Measurements from ENCODE around the gene CYP26B1.

DNA sequence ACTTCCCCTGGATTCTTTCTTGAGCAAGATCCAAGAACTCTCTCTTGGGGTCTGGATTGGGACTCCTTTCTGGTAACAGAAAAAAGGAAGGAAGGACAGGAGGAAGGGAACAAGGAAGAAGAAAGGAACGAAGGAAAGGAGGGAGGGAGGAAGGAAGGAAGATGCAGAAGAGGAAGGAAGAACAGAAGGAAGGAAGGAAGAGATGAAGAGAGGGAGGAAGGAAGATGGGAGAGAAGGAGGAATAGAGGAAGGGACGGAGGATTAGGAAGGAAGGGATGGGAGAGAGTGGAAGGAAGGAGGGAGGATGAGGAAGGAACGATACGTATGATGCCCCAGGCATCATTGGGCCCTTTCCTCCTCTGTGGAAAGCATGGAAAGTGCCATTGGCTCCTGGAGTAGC lies 58.6 kb downstream of the CYP26B1 start:
- TF ChIP-seq, protein P1, sequence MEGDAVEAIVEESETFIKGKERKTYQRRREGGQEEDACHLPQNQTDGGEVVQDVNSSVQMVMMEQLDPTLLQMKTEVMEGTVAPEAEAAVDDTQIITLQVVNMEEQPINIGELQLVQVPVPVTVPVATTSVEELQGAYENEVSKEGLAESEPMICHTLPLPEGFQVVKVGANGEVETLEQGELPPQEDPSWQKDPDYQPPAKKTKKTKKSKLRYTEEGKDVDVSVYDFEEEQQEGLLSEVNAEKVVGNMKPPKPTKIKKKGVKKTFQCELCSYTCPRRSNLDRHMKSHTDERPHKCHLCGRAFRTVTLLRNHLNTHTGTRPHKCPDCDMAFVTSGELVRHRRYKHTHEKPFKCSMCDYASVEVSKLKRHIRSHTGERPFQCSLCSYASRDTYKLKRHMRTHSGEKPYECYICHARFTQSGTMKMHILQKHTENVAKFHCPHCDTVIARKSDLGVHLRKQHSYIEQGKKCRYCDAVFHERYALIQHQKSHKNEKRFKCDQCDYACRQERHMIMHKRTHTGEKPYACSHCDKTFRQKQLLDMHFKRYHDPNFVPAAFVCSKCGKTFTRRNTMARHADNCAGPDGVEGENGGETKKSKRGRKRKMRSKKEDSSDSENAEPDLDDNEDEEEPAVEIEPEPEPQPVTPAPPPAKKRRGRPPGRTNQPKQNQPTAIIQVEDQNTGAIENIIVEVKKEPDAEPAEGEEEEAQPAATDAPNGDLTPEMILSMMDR (IDR thresholded peaks at IDR 0.05) = no peak
- TF ChIP-seq POLR2A (IDR thresholded peaks at IDR 0.05) = no peak
